GM04504 (cell line): ENCODE results near the gene DTWD2.
"Not testable (repeated sequence)": the region's sequence is repeated elsewhere in the genome, so short reads cannot be mapped to it uniquely, and the experiment has no call there.

Experiments
- DNase-seq: peaks from one replicate; pipeline ENCODE4 v3.0.0-alpha.2; 2012; ENCODE audit warnings: low read depth

DTWD2 gene

GRCh38 chr5:118950354-118950753 lies 38.0 kb downstream of the DTWD2 start:
- not testable (repeated sequence) for DNase-seq

- no peak for DNase-seq
Observed at GRCh38 chr5:118946138-118946800, 42.1 kb downstream of the DTWD2 start.

DNA sequence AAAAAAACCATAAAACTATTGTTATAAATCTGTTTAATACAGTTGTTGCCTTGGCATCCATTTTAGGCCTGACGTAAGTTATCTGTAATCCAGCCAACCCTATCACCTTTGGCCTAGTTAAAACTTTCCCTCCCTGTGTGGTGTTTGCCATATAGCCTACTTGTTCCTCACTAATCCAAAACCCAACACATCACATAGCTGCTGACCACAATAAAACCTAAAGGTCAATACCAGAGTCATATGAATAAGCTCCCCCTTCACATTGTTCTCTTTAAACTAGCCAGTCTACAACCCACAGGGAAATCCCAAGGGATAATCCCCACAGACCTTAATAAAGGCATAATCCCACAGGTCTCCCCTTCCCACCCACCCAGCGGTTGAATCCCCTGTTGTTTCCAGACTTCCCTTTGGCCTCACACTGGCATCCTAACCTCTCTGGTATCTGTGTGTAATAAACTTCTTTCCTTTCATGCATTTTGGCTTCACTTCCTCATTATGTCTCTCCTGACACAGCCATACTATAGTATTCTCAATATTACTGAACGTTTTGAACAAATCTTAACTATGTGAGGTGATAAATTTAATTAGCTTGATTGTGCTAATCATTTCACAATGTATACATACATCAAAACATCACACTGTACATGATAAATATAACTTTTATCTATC lies 50.8 kb downstream of the DTWD2 start:
- no peak for DNase-seq

- DNase-seq, result no peak
Observed at GRCh38 chr5:118933703-118934102, 54.6 kb downstream of the DTWD2 start.

GRCh38 chr5:118931564-118931963 lies 56.8 kb downstream of the DTWD2 start:
- no peak for DNase-seq

GRCh38 chr5:118924006-118924389 lies 64.3 kb downstream of the DTWD2 start:
- DNase-seq, result no peak

DNA sequence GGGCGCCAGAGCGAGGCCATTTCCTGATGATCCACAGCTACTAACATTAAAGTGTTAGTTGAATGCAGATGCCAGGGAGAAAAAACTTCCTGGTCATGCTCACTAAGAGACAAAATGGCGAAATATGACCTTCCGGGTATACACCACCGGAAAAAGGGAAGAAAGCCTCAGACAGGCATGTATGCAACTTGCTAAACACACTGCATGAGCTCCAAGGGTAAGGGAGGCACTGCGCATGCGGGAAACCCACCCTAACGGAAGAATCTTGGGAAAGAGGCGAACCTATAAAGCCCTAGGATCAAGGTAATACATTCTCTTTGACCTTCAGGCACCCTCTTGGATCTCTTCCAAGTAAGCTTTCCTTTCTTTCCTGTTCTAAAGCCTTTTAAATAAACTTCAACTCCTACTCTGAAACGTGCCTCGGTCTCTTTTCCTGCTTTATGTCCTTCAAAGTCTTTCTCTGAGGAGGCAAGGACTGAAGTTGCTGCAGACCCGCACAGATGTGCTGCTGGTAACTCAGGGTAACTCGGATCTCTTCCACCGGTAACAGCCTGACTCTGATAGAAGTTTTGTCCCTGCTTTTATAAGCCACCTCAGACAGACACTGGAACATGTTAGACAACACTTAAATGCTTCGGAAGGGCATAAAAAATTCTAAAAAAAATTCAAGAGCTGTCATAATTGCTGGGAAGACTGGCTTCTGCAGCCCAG lies 64.9 kb downstream of the DTWD2 start:
- no peak for DNase-seq

GRCh38 chr5:118921866-118922265 lies 66.5 kb downstream of the DTWD2 start:
- DNase-seq, result no peak

DNA sequence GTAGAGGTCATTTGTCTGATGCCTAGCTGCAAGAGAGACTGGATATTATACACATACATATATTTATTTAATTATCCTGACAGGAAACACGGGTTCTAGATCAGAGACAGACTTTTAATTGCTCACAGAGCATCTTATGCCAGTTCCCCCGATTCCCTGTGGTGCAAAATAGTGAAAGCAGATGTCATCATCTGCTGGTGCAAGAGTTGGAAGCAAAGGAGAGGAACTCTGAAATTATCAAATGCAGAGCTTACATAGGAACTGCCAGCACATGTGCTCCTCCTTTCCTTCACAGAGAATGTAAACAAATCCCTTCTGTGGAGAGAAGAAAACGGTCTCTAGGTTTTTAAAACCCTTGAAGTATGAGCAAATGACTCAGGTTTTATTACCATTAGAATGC lies 69.3 kb downstream of the DTWD2 start:
- DNase-seq, result peak; percentile 4

- DNase-seq, result no peak
Observed at GRCh38 chr5:118918232-118918631, 70.1 kb downstream of the DTWD2 start.

DNA sequence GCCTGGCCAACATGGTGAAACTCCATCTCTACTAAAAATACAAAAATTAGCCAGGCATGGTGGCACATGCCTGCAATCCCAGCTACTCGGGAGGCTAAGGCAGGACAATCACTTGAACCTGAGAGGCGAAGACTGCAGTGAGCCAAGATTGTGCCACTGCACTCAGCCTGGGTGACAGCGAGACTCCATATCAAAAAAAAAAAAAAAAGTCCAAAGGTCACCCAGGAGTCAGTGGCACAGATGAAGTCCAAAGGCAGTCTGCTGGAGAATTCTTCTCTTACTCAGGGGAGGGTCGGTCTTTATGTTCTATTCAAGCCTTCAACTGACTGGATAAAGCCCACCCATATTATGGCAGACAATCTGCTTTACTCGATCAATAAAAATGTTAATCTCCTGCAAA lies 80.8 kb downstream of the DTWD2 start:
- DNase-seq, result not testable (repeated sequence)

- no peak for DNase-seq
Observed at GRCh38 chr5:118906947-118907346, 81.4 kb downstream of the DTWD2 start.

GRCh38 chr5:118905196-118905595 lies 83.2 kb downstream of the DTWD2 start:
- DNase-seq, result no peak

DNA sequence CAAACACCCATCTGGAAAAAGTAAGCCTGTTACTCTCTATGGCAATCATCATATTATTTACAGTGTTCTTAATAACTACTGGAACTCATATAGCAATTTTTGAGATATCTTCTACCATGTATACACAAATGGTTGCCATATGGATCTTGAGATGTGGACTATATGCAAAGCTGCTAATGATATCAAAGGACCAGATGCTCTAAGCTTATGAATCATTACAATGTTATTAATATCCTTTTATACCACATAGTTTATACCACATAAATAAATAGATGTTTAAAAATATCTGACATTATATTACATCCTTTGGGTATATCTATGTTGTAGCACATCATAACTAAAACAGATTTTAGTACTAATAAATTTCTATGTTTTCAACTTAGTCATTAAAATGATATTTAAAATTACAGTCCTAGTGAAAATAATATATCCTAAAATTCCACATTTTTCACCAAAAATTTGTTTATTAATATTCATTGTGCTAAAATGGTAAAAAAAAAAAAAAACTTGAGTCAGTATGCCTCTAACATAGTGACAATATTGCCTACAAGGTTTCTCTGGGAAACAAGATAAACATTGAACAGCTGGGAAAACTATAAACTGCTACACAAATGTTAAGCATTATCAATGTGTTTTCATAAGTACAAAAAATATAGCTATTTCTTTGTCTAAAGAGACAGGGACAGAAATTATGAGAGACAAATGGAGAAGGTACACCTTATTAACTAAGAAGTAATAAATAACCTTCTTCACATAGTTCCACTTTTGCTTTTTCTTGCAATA lies 85.5 kb downstream of the DTWD2 start:
- no peak for DNase-seq

- DNase-seq, result no peak
Observed at GRCh38 chr5:118894709-118895108, 93.6 kb downstream of the DTWD2 start.

DNA sequence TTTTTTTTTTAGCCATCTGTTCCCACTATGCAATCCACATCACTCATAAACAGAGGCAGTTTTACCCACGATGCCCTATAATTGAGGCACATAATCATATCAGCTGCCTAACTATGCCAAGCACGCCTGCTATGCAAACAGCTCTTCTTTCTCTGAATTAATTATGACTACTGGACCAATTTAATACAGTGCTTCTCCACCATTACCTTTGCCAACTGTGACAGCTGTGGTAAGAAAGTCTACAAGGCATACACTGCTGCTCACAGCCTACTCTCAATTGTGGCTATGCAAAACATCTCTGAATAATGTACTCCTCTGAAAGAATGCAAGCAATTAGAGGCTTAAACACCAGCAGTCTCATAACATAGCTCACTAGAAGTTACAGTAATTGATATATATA lies 97.1 kb downstream of the DTWD2 start:
- no peak for DNase-seq

GRCh38 chr5:118889165-118889564 lies 99.2 kb downstream of the DTWD2 start:
- no peak for DNase-seq

DNA sequence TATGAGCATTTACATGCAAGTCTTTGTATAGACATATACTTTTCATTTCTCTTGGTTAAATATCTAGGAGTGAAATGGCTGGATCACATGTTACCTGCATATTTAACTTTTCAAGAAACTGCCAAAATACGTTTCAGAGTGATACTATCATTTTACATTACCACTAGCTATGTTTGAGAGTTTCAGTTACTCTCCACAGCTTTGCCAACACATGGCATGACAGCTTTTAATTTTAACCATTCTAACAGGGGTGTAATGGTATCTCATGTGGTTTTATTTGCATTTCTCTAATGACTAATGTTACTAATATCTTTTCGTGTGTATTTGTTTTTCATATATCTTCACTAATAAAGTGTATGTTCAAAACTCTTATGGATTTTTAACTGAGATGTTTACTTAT lies 99.8 kb downstream of the DTWD2 start:
- no peak for DNase-seq

- no peak for DNase-seq
Observed at GRCh38 chr5:118883362-118883761, 105.0 kb downstream of the DTWD2 start.

DNA sequence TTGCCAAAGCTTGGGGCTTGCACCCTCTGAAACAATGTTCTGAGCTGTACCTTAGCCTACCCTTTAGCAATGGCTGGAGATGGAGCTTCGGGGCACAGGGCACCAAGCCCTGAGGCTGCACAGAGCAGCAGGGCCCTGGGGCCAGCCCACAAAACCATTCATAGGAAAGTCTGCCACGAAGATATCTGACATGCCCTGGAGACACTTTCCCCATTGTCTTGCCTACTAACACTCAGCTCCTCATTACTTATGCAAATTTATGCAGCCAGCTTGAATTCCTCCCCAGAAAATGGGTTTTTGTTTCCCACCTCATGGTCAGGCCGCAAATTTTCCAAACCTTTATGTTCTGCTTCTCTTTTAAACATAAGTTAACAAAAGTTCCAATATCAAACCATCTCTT lies 105.7 kb downstream of the DTWD2 start:
- DNase-seq, result no peak

GRCh38 chr5:118876852-118877251 lies 111.5 kb downstream of the DTWD2 start:
- DNase-seq, result not testable (repeated sequence)

GRCh38 chr5:118875131-118875530 lies 113.2 kb downstream of the DTWD2 start:
- DNase-seq, result no peak

- DNase-seq, result no peak
Observed at GRCh38 chr5:118873417-118873816, 114.9 kb downstream of the DTWD2 start.
